ENCODE data around the gene SPTSSB.

SPTSSB gene

GRCh38 chr3:161325059-161325458 is 46.3 kb downstream of the SPTSSB start:
- H3K9me3 ChIP-seq, result no peaks in the 10 kb centered on the region
- H3K27me3 ChIP-seq, result no peaks in the 10 kb centered on the region
- DNase-seq, result no peak
- no peak for TF ChIP-seq CTCF (IDR thresholded peaks at IDR 0.05; ENCODE audit: low read depth, low read length)
- H3K4me3 ChIP-seq (ENCODE audit: low read depth, low read length), result no peak overlapping the region
- H3K4me1 ChIP-seq, result no peaks in the 10 kb centered on the region
- H3K36me3 ChIP-seq, result no peaks in the 10 kb centered on the region

DNA sequence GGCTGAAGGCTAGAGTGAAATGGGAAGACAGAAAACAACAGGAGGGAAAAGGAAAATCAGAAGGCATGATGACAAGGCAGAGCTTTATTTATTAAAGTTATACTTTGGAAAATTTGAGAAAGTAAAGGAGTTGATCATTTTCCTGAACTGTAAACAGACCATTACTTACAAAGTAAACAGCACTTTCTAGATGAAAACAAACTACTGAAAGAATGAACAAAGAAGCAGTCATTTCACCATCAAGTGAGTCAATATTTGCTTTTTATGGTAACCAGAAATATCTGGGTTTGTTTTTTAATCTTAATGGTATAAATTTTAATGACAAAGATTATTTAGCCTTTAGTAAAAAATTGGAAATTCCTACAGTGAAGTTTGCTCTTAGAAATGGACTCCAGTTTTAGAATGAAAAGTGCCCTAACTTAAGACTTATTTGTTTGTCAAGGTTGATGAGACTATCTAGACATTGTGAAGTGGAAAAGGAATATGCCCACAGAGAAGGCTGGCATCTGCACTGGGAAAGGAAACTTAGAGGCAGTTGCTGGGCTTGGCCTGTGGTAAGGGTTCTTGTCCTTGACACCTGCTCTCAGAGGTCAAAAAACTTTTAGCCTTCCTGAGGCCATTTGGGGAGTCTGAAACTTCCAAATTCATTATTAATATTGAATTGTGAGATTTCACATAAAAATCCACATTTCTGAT is 47.2 kb downstream of the SPTSSB start:
- H3K27me3 ChIP-seq, result no peaks in the 10 kb centered on the region
- DNase-seq, result no peak
- no peaks in the 10 kb centered on the region for H3K9me3 ChIP-seq
- H3K36me3 ChIP-seq, result no peaks in the 10 kb centered on the region
- no peak overlapping the region for H3K4me3 ChIP-seq (ENCODE audit: low read depth, low read length)
- H3K4me1 ChIP-seq, result no peaks in the 10 kb centered on the region
- TF ChIP-seq CTCF (IDR thresholded peaks at IDR 0.05; ENCODE audit: low read depth, low read length), result no peak

GRCh38 chr3:161322781-161323568 is 48.3 kb downstream of the SPTSSB start:
- H3K4me1 ChIP-seq, result no peaks in the 10 kb centered on the region

GRCh38 chr3:161320837-161321236 is 50.5 kb downstream of the SPTSSB start:
- peaks cover 4% of the 10 kb centered on the region for H3K4me1 ChIP-seq
- no peaks in the 10 kb centered on the region for H3K27me3 ChIP-seq
- TF ChIP-seq CTCF (IDR thresholded peaks at IDR 0.05; ENCODE audit: low read depth, low read length), result no peak
- H3K4me3 ChIP-seq (ENCODE audit: low read depth, low read length), result no peak overlapping the region
- DNase-seq, result no peak
- H3K9me3 ChIP-seq, result no peaks in the 10 kb centered on the region
- no peaks in the 10 kb centered on the region for H3K36me3 ChIP-seq

More at GRCh38 chr3:161322781-161323568, 48.3 kb downstream of the SPTSSB start:
- H3K4me3 ChIP-seq (ENCODE audit: low read depth, low read length), result no peak overlapping the region
- no peak for DNase-seq
- H3K9me3 ChIP-seq, result no peaks in the 10 kb centered on the region
- no peaks in the 10 kb centered on the region for H3K36me3 ChIP-seq
- TF ChIP-seq CTCF (IDR thresholded peaks at IDR 0.05; ENCODE audit: low read depth, low read length), result no peak
- H3K27me3 ChIP-seq, result no peaks in the 10 kb centered on the region

- 0 out of 2 replicates have a peak, but pooled peaks cover 2% of the 10 kb centered on the region for H3K9me3 ChIP-seq
- H3K36me3 ChIP-seq, result no peaks in the 10 kb centered on the region
- DNase-seq, result no peak
- peaks cover 4% of the 10 kb centered on the region for H3K4me1 ChIP-seq
- no peaks in the 10 kb centered on the region for H3K27me3 ChIP-seq
- no peak overlapping the region for H3K4me3 ChIP-seq (ENCODE audit: low read depth, low read length)
- no peak for TF ChIP-seq CTCF (IDR thresholded peaks at IDR 0.05; ENCODE audit: low read depth, low read length)
Measured at GRCh38 chr3:161319867-161320266, 51.5 kb downstream of the SPTSSB start.

DNA sequence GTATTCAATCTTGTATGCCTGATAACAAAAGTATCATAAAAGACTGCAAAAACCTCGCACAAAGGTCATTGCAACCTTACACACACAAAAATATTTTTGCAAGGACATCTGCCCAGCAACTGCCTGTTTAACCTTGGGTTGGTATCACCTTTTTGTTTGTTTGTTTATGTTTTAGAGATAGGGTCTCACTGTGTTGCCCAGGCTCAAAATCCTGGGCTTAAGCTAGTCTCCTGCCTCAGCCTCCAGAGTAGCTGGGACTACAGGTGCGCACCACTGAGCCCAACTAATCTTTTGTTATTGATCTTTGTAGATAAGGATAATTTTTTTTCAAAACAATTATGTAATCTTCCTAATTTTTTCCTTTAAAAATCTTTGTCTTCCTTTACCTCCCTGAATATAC is 54.2 kb downstream of the SPTSSB start:
- Histone ChIP-seq H3K4me3 (ENCODE audit: low read depth, low read length) (no peak overlapping the region), H3K27me3 (no peaks in the 10 kb centered on the region), H3K36me3 (no peaks in the 10 kb centered on the region), H3K9me3 (0 out of 2 replicates have a peak, but pooled peaks cover 3% of the 10 kb centered on the region), H3K4me1 (peaks cover 4% of the 10 kb centered on the region)
- no peak for TF ChIP-seq CTCF (IDR thresholded peaks at IDR 0.05; ENCODE audit: low read depth, low read length)
- DNase-seq, result no peak
